Measurements from ENCODE around the gene GRIK3.

GRIK3 gene

GRCh38 chr1:36794460-36794859 lies 239.9 kb downstream of the GRIK3 start:
- DNase-seq (ENCODE audit: low read depth in 3 of 3, low spot score in 1 of 3): no peak

- DNase-seq (ENCODE audit: low read depth in 3 of 3, low spot score in 1 of 3): no peak
These were observed 240.9 kb downstream of the GRIK3 start for GRCh38 chr1:36793452-36793851.

- DNase-seq (ENCODE audit: low read depth in 3 of 3, low spot score in 1 of 3): no peak
These were observed 242.0 kb downstream of the GRIK3 start for GRCh38 chr1:36792292-36792691.

GRCh38 chr1:36790191-36790590 lies 244.1 kb downstream of the GRIK3 start:
- DNase-seq (ENCODE audit: low read depth in 3 of 3, low spot score in 1 of 3): no peak

GRCh38 chr1:36789535-36789934 lies 244.8 kb downstream of the GRIK3 start:
- no peak for DNase-seq (ENCODE audit: low read depth in 3 of 3, low spot score in 1 of 3)

- no peak for DNase-seq (ENCODE audit: low read depth in 3 of 3, low spot score in 1 of 3)
These were observed 246.9 kb downstream of the GRIK3 start for GRCh38 chr1:36787312-36787913.

- DNase-seq (ENCODE audit: low read depth in 3 of 3, low spot score in 1 of 3): no peak
These were observed 247.9 kb downstream of the GRIK3 start for GRCh38 chr1:36786425-36786824.

- no peak for DNase-seq (ENCODE audit: low read depth in 3 of 3, low spot score in 1 of 3)
These were observed 250.0 kb downstream of the GRIK3 start for GRCh38 chr1:36784147-36784859.

- DNase-seq (ENCODE audit: low read depth in 3 of 3, low spot score in 1 of 3): no peak
These were observed 250.8 kb downstream of the GRIK3 start for GRCh38 chr1:36783475-36783874.

- no peak for DNase-seq (ENCODE audit: low read depth in 3 of 3, low spot score in 1 of 3)
These were observed 251.5 kb downstream of the GRIK3 start for GRCh38 chr1:36782785-36783184.

- DNase-seq (ENCODE audit: low read depth in 3 of 3, low spot score in 1 of 3): no peak
These were observed 252.2 kb downstream of the GRIK3 start for GRCh38 chr1:36782085-36782484.

GRCh38 chr1:36781098-36781497 lies 253.2 kb downstream of the GRIK3 start:
- no peak for DNase-seq (ENCODE audit: low read depth in 3 of 3, low spot score in 1 of 3)

- no peak for DNase-seq (ENCODE audit: low read depth in 3 of 3, low spot score in 1 of 3)
These were observed 255.6 kb downstream of the GRIK3 start for GRCh38 chr1:36778740-36779139.

- DNase-seq (ENCODE audit: low read depth in 3 of 3, low spot score in 1 of 3): no peak
These were observed 257.1 kb downstream of the GRIK3 start for GRCh38 chr1:36776948-36777831.

- DNase-seq (ENCODE audit: low read depth in 3 of 3, low spot score in 1 of 3): no peak
These were observed 258.1 kb downstream of the GRIK3 start for GRCh38 chr1:36776256-36776655.

GRCh38 chr1:36775716-36776115 lies 258.6 kb downstream of the GRIK3 start:
- DNase-seq (ENCODE audit: low read depth in 3 of 3, low spot score in 1 of 3): no peak

- no peak for DNase-seq (ENCODE audit: low read depth in 3 of 3, low spot score in 1 of 3)
These were observed 260.3 kb downstream of the GRIK3 start for GRCh38 chr1:36773827-36774541.

- no peak for DNase-seq (ENCODE audit: low read depth in 3 of 3, low spot score in 1 of 3)
These were observed 261.4 kb downstream of the GRIK3 start for GRCh38 chr1:36772647-36773495.

- DNase-seq (ENCODE audit: low read depth in 3 of 3, low spot score in 1 of 3): no peak
These were observed 262.5 kb downstream of the GRIK3 start for GRCh38 chr1:36771660-36772284.

- DNase-seq (ENCODE audit: low read depth in 3 of 3, low spot score in 1 of 3): no peak
These were observed 263.1 kb downstream of the GRIK3 start for GRCh38 chr1:36771240-36771639.

Data from stimulated activated CD4-positive, alpha-beta T cell treated with anti-CD3 and anti-CD28 coated beads, TNF-alpha, amount 100 ng/mL, for 1 hour (primary cell).